SW 1271 (cell line): ENCODE data around the gene ROR1.
A peak's percentile ranks its signal among the peaks of the same experiment; 100 is the strongest.
"Not testable (repeated sequence)": the region's sequence is repeated elsewhere in the genome, so short reads cannot be mapped to it uniquely, and the experiment has no call there.

Source experiments
- DNase-seq, 2 experiments: peaks; one replicate each; lab custom pipeline; 2025; lab: John Stamatoyannopoulos, UW

The ROR1 gene

DNA sequence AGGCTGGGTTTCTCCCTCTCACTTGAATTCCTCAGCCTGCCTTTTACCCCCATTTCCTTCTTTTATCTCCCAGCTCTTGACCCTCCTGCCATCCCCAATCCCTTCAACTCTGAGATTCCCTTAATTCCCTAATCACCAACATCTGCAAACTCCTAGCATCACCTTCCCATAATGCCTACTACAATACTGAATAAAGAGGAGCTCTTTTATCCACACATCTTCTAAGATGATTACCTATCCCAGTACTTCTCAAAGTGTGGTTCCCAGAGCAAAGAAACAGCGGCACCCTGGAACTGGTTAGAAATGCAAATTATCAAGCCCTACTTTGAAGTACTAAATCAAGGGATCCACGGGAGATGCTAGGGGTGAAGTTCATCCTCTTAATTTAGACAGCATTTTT, 408.4 kb downstream of the ROR1 start:
- no peak for DNase-seq

GRCh38 chr1:64183395-64184002, 409.7 kb downstream of the ROR1 start:
- no peak for DNase-seq

DNA sequence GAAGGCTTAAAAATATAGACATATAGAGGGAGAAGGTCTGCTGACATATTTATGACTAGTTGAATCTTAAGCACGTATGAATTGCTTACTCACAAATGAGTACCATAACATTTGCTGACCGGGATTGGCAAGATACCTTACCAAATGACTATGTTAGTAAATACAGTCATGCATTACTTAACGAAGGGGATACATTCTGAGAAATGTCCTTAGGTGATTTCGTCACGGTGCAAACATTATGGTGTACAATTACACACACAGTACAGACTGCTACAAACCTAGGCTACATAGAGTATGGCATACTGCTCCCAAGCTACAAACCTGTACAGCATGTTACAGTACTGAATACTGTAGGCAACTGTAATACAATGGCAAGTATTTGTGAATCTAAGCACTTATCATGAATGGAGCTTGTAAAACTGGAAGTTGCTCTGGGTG, 410.2 kb downstream of the ROR1 start:
- no peak for DNase-seq

GRCh38 chr1:64186138-64186897, 412.5 kb downstream of the ROR1 start:
- no peak for DNase-seq

DNA sequence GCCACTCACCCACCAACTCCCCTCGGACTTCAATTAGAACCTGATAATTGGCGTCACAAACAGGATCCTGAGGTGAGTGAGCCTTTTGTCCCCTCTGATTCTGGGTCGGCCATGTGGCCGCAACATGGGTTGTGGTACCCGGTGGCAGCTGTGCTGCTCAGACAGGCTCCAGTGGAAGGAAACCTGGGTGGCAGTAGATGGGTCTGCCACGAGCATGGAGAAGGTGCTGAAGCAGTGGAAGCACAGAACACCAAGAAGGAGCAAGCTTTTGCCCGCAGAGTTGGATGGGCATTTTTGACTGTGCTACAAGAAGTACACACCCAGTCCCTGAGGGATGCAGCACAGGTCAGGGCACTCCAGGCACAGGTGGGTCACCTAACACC, 413.1 kb downstream of the ROR1 start:
- no peak for DNase-seq

GRCh38 chr1:64187646-64188045, 413.8 kb downstream of the ROR1 start:
- DNase-seq, result no peak

GRCh38 chr1:64192290-64192689, 418.5 kb downstream of the ROR1 start:
- DNase-seq, result no peak

- DNase-seq, result no peak
These were observed 420.6 kb downstream of the ROR1 start for GRCh38 chr1:64194168-64195080.

GRCh38 chr1:64195081-64195395, 421.2 kb downstream of the ROR1 start:
- DNase-seq, result no peak

- DNase-seq, result no peak
These were observed 422.5 kb downstream of the ROR1 start for GRCh38 chr1:64196074-64196870.

GRCh38 chr1:64197076-64197475, 423.3 kb downstream of the ROR1 start:
- DNase-seq, result no peak

DNA sequence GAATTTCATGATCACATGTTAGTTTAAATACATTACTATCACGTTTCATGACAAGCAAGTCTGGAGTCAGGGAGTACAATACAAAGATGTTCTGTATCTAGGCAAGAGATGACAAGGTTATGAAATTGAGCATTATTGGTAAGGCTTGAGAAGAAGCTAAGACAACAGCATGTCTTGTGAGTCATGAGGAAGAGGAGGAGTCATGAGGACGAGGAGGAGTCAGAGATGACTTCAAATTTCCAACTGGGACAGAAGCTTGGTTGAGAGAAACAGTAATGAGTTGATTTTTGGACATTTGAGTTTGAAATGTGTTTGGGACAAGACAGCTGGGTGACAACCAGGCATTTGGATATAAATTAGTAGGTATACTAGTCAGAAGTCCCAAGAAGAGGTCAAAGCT, 425.3 kb downstream of the ROR1 start:
- no peak for DNase-seq

- DNase-seq, result no peak
These were observed 426.2 kb downstream of the ROR1 start for GRCh38 chr1:64200064-64200463.

- no peak for DNase-seq
These were observed 429.6 kb downstream of the ROR1 start, which contains the start of gene UBE2U for GRCh38 chr1:64203420-64203819. UBE2U (plus strand) TSS chr1:64203623; CDS start chr1:64204051, 428 bp downstream.

GRCh38 chr1:64209221-64209620, 435.4 kb downstream of the ROR1 start:
- DNase-seq, result no peak

DNA sequence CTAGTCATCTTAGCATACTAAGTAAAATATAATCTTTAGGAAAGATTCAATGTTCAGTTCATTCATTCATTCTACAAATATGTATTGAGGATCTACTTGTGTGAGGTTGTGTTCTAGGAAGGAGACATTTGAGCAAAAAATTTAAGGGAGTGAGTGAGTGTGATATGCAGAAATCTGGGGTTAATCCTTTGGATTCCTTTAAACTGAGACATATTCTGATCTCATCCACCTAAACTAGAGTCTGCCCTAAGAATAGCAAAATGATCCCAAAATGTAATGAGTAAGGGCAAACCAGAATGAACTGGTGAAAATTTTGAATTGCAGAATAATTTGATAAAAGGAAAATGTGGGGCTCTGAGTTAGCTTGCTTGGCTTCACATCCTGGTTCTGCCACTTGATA, 438.2 kb downstream of the ROR1 start:
- DNase-seq, result no peak

- DNase-seq, result no peak
These were observed 441.8 kb downstream of the ROR1 start for GRCh38 chr1:64215576-64215975.

- no peak for DNase-seq
These were observed 446.4 kb downstream of the ROR1 start for GRCh38 chr1:64220241-64220640.

- DNase-seq, result peak in 1 of 2 experiments; percentile 49
These were observed 449.7 kb downstream of the ROR1 start for GRCh38 chr1:64223329-64224151.

- not testable (repeated sequence) for DNase-seq
These were observed 450.4 kb downstream of the ROR1 start for GRCh38 chr1:64224236-64224635.
